SJCRH30 (cell line): Measurements from ENCODE around the gene PTPRG. TPM values are rescaled to one million over a fixed set of nuclear protein-coding genes. Genes with fewer than 3 reads are reported as not detected.

ENCODE experiments used
- DNase-seq, 2 experiments: peaks; one replicate each; pipeline ENCODE4 v3.0.0-alpha.2; 2015 to 2020
- H3K27ac ChIP-seq: fragments of 250-450 bp; sonication (Bioruptor Pico); 2 replicates; pipeline ENCODE4 v1.5.1; 2020; ENCODE audit warnings: mild to moderate bottlenecking, moderate library complexity
- H3K27me3 ChIP-seq: fragments of 250-450 bp; sonication (Bioruptor Pico); 2 replicates; pipeline ENCODE4 v1.5.1; 2020; ENCODE audit warnings: mild to moderate bottlenecking, moderate library complexity
- H3K36me3 ChIP-seq: fragments of 250-450 bp; sonication (Bioruptor Pico); 2 replicates; pipeline ENCODE4 v1.5.1; 2020; ENCODE audit warnings: mild to moderate bottlenecking, moderate library complexity
- H3K4me1 ChIP-seq: fragments of 250-450 bp; sonication (Bioruptor Pico); 2 replicates; pipeline ENCODE4 v1.5.1; 2020; ENCODE audit warnings: mild to moderate bottlenecking, moderate library complexity
- H3K4me3 ChIP-seq: fragments of 250-450 bp; sonication (Bioruptor Pico); 2 replicates; pipeline ENCODE4 v1.5.1; 2020; ENCODE audit warnings: mild to moderate bottlenecking, moderate library complexity
- H3K9me3 ChIP-seq: fragments of 250-450 bp; sonication (Bioruptor Pico); replicated peaks from 2 replicates; pipeline ENCODE4 v1.5.1; 2020; ENCODE audit warnings: mild to moderate bottlenecking, moderate library complexity
- total RNA-seq: library from RNA; depleted of rRNA; stranded (reverse); fragments of >200 nt; shearing (Covaris generic); gene quantifications from 2 replicates; pipeline ENCODE4 v1.2.3, GENCODE V29; 2014

Gene PTPRG
- total RNA-seq, 1 experiment from 2014 or later, result 25.2 TPM

- Histone ChIP-seq H3K4me3 (no peak overlapping the region), H3K9me3 (no peaks in the 10 kb centered on the region), H3K4me1 (no peaks in the 10 kb centered on the region), H3K27me3 (no peaks in the 10 kb centered on the region), H3K36me3 (no peaks in the 10 kb centered on the region), H3K27ac (no peak overlapping the region)
- DNase-seq, result no peak
Observed at GRCh38 chr3:62237286-62237948, 676.0 kb downstream of the PTPRG start.

- Histone ChIP-seq H3K4me3 (no peak overlapping the region), H3K27me3 (no peaks in the 10 kb centered on the region), H3K36me3 (no peaks in the 10 kb centered on the region), H3K27ac (no peak overlapping the region), H3K4me1 (no peaks in the 10 kb centered on the region), H3K9me3 (no peaks in the 10 kb centered on the region)
- DNase-seq, result no peak
Observed at GRCh38 chr3:62238003-62238402, 676.6 kb downstream of the PTPRG start.

DNA sequence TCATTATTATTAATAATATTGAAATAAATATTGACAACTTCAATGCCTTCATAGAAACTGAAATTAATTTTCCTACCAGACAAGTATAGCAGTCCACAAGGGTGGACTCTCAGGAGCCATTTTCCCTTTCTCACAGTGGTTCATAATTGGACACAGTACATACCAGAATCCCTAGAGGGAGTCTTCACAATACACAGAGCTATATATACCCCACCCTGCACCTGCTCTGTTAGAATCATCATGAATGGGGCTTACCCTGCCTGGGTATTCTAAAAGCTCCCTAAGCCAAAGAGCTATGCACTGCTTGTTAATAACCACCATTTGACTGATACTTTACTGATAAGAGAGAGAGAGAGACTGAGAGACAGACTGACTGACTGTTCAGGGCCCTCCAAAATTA lies 677.1 kb downstream of the PTPRG start:
- Histone ChIP-seq H3K4me1 (no peaks in the 10 kb centered on the region), H3K36me3 (no peaks in the 10 kb centered on the region), H3K27me3 (no peaks in the 10 kb centered on the region), H3K27ac (no peak overlapping the region), H3K4me3 (no peak overlapping the region), H3K9me3 (no peaks in the 10 kb centered on the region)
- DNase-seq, result peak; percentile 2 to 22

- H3K4me3 ChIP-seq, result no peak overlapping the region
- H3K27ac ChIP-seq, result no peak overlapping the region
- H3K4me1 ChIP-seq, result no peaks in the 10 kb centered on the region
- H3K36me3 ChIP-seq, result no peaks in the 10 kb centered on the region
- H3K27me3 ChIP-seq, result no peaks in the 10 kb centered on the region
- no peak for DNase-seq
- no peaks in the 10 kb centered on the region for H3K9me3 ChIP-seq
Observed at GRCh38 chr3:62241279-62241678, 679.9 kb downstream of the PTPRG start.

DNA sequence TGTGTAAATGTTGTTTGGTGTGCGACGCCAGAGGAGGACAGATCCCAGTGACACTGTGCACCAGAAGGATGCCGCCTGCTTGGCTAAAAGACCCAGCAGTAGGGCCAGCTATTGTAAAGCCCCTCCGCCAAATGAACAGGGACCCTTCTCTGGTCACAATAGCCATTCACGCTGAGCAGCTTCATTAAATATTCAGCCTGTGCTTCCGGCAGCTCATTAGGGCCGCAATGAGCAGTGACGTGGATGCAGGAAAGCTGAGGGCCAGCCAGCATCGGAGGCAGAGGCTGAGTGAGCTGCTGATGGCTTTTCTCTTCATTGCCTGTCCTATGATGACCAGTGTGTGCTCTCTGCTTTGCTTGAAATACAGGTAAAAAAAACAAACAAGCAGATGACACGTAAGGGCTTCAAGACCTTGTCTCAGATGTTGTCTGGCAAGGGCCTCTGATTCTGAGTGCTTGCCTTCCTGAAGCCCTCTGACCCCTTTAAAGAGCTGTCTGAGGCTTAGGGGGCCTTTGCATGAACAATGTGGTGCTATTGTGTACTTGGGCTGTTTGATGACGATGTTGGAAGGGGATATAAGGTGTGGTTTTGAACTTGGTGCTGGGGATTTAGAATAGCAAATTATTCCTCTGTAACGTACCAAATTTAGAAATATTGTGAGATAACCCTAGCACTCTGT lies 681.6 kb downstream of the PTPRG start:
- Histone ChIP-seq H3K9me3 (no peaks in the 10 kb centered on the region), H3K36me3 (no peaks in the 10 kb centered on the region), H3K4me3 (no peak overlapping the region), H3K27ac (no peak overlapping the region), H3K4me1 (no peaks in the 10 kb centered on the region), H3K27me3 (no peaks in the 10 kb centered on the region)
- DNase-seq, result no peak

DNA sequence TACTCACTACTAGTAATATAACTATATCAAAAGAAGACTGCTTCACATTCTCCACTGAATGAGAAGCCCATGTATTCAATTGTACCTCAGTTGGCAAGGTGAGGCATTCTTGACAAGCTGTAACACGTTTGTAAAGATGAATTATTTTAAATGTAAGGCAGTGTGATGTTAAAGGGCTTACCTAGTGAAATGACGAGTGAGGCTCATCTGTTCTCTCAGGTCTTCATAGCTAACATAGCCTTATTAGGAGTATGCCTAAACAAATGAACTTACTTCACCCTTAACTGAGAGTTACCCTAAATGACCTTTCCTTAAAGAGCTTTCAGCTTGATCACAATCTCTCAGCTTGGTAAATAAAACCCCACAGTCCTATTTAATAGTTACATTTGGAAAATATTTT lies 684.7 kb downstream of the PTPRG start:
- Histone ChIP-seq H3K27ac (no peak overlapping the region), H3K4me1 (no peaks in the 10 kb centered on the region), H3K27me3 (no peaks in the 10 kb centered on the region), H3K9me3 (no peaks in the 10 kb centered on the region), H3K4me3 (no peak overlapping the region), H3K36me3 (no peaks in the 10 kb centered on the region)
- no peak for DNase-seq

- no peak for DNase-seq
- no peaks in the 10 kb centered on the region for H3K9me3 ChIP-seq
- H3K4me3 ChIP-seq, result no peak overlapping the region
- no peaks in the 10 kb centered on the region for H3K4me1 ChIP-seq
- no peaks in the 10 kb centered on the region for H3K36me3 ChIP-seq
- H3K27me3 ChIP-seq, result no peaks in the 10 kb centered on the region
- H3K27ac ChIP-seq, result no peak overlapping the region
Observed at GRCh38 chr3:62246985-62247384, 685.6 kb downstream of the PTPRG start.

DNA sequence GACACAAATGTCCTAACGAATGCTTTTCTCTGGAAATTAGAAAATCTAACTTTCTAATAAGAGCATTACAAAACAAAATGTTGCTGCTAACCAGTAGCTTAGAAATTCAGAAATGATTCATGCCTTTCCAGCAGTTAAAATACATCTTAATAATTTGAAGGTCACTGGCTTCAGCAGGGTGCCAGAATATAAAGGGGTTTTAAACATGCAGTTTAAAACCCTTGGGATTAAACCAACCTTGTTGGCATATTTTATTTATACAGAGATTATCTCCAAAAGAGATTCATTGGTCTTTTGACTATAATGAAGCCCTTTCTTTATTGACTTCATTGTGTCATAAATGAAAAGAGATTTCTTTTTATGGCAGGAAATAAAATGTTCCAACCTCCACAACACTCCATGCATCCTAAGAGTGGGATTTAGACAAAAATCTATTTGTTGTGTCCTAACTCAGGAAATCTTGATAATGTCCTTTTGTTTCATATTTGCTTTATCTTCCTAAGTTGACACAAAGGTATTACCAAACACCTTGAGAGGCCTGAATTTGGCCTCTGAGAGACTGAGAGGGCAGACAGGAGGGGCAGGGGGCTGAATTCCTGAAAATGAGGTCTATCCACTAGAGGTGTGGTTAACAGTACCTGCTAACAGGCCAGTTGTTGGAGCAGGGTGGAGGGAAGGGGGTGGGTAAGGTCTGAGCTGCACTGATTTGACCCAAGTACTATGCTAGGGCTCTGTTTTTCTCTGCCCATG lies 687.5 kb downstream of the PTPRG start:
- H3K9me3 ChIP-seq, result no peaks in the 10 kb centered on the region
- no peaks in the 10 kb centered on the region for H3K4me1 ChIP-seq
- H3K27ac ChIP-seq, result no peak overlapping the region
- no peak for DNase-seq
- H3K36me3 ChIP-seq, result no peaks in the 10 kb centered on the region
- H3K27me3 ChIP-seq, result no peaks in the 10 kb centered on the region
- H3K4me3 ChIP-seq, result no peak overlapping the region

DNA sequence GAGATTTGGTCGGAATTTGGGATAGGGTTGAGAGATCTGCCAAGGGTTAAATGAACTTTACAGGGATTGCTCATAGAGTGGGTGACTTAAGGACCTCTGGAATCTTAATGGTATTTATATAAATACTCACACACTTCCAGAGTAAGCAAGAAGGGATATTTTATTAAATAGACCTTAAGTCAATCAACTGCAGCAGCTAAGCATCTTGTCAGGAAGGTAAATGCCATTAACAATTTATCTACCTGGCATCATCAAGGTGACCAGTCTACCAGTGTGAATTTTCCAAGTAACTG lies 688.1 kb downstream of the PTPRG start:
- H3K4me1 ChIP-seq, result no peaks in the 10 kb centered on the region
- no peaks in the 10 kb centered on the region for H3K27me3 ChIP-seq
- no peaks in the 10 kb centered on the region for H3K9me3 ChIP-seq
- H3K27ac ChIP-seq, result no peak overlapping the region
- H3K36me3 ChIP-seq, result no peaks in the 10 kb centered on the region
- DNase-seq, result no peak
- no peak overlapping the region for H3K4me3 ChIP-seq

DNA sequence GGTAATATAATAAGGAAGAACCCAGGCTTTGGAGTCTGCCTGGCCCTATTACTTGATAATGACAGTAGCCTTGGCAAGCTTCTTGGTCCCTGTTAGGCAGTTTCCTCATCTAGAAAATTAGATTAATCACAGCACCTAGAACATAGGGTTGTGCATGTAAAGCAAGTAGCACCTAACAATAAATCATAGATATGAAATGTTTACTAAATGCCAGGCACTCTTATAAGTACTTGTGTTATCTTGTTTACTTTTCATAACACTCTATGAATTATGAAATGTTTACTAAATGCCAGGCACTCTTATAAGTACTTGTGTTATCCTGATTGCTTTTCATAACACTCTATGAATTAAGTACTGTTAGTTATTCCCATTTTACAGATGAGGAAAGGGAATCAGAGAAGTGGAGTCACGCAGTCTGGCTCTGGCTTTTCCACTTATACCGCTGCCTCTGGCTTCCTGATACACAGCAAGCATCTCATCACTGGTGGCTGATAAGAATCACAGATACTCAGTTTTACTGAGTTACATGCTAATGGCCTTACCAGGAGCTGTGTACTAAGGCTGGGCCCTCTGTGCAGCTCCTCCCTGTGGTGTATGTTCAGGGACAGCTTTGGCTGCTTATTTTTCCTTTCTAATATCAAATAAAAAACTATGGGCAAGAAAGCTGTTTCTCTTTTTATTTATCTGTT lies 688.6 kb downstream of the PTPRG start:
- Histone ChIP-seq H3K9me3 (no peaks in the 10 kb centered on the region), H3K27ac (no peak overlapping the region), H3K4me1 (no peaks in the 10 kb centered on the region), H3K4me3 (no peak overlapping the region), H3K27me3 (no peaks in the 10 kb centered on the region), H3K36me3 (no peaks in the 10 kb centered on the region)
- no peak for DNase-seq

GRCh38 chr3:62252438-62253157 lies 691.2 kb downstream of the PTPRG start:
- Histone ChIP-seq H3K9me3 (no peaks in the 10 kb centered on the region), H3K27me3 (no peaks in the 10 kb centered on the region), H3K27ac (no peak overlapping the region), H3K4me3 (no peak overlapping the region), H3K36me3 (no peaks in the 10 kb centered on the region), H3K4me1 (no peaks in the 10 kb centered on the region)
- no peak for DNase-seq

DNA sequence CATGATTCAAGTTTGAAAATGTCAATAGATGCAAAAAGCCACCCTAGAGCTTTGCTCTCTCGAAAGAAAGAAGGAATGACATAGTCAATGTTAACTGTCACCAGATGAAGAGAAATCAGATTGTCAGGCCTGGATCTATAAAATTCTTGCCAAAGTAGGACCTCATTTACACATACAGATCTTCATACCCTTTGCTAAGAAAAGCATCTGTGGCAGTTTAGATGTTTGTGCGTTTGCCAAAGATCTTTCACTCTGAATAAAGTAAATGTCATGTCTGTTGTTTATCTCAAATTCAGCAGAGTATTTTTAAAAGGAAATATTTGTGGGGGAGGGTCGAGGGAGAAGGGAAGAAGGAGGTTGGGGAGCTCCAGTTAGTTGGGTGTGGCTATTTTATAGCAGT lies 692.6 kb downstream of the PTPRG start:
- H3K27ac ChIP-seq, result no peak overlapping the region

DNA sequence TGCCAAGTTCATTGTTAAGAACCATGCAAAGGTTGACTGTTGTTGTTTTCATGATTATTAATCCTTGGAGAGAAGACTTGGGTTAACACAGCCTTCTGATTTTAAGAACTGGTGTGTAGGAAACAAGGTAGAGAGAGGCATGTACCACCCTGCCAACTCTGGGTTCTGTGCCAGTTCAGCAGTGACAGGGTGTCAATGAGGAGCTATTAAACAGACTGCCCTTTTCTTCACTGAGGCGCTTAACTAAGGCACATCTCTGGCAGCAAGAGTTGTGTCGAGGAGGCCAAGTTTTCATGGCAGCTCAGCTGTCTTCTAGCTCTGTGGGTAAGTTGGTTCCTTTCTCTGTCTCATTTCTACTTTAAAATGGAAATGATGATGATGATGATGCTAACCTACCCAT lies 694.4 kb downstream of the PTPRG start:
- DNase-seq, result no peak
- Histone ChIP-seq H3K4me1 (no peaks in the 10 kb centered on the region), H3K27me3 (no peaks in the 10 kb centered on the region), H3K4me3 (no peak overlapping the region), H3K9me3 (no peaks in the 10 kb centered on the region), H3K36me3 (no peaks in the 10 kb centered on the region), H3K27ac (no peak overlapping the region)

More for the DNA sequence above, 692.6 kb downstream of the PTPRG start:
- H3K9me3 ChIP-seq, result no peaks in the 10 kb centered on the region
- no peak overlapping the region for H3K4me3 ChIP-seq
- H3K36me3 ChIP-seq, result no peaks in the 10 kb centered on the region
- no peaks in the 10 kb centered on the region for H3K4me1 ChIP-seq
- H3K27me3 ChIP-seq, result no peaks in the 10 kb centered on the region
- no peak for DNase-seq

DNA sequence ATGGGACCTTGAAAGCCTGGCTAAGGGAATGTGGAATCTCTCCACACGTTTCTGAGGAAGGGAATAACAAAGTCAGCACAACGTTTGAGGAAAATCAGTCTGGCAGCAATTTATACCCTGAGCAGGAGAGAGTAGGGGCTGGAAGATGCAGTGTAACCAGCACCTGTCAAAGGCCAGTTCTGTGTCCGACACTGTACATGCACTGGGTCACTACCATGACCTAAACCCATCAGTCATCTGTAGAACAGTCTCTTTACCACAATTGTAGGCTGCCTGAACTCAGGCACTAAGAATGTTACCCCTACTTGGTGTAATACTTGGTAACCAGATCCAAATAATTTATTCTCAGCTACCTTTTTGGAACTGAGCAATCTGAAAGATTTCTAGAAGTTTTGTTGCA lies 698.6 kb downstream of the PTPRG start:
- Histone ChIP-seq H3K36me3 (no peaks in the 10 kb centered on the region), H3K4me1 (no peaks in the 10 kb centered on the region), H3K27ac (no peak overlapping the region), H3K4me3 (no peak overlapping the region), H3K27me3 (no peaks in the 10 kb centered on the region), H3K9me3 (no peaks in the 10 kb centered on the region)
- no peak for DNase-seq

- Histone ChIP-seq H3K27ac (no peak overlapping the region), H3K9me3 (no peaks in the 10 kb centered on the region), H3K27me3 (no peaks in the 10 kb centered on the region), H3K4me3 (no peak overlapping the region), H3K4me1 (no peaks in the 10 kb centered on the region), H3K36me3 (no peaks in the 10 kb centered on the region)
- no peak for DNase-seq
Observed at GRCh38 chr3:62260655-62261054, 699.3 kb downstream of the PTPRG start.
